Skeletal muscle satellite cell (primary cell): ENCODE measurements around the gene WHRN. TPM values are rescaled to one million over a fixed set of nuclear protein-coding genes. Genes with fewer than 3 reads are reported as not detected.

Source experiments
- H3K27me3 ChIP-seq: 2 replicates; pipeline ENCODE4 v1.7.0; 2013; ENCODE audit warnings: low read length; ENCODE audit not compliant: control insufficient read depth, insufficient read depth
- H3K36me3 ChIP-seq: 2 replicates; pipeline ENCODE4 v1.7.0; 2013; ENCODE audit warnings: mild to moderate bottlenecking, control low read depth, low read length; ENCODE audit not compliant: insufficient read depth
- H3K4me1 ChIP-seq: 2 replicates; pipeline ENCODE4 v1.7.0; 2013; ENCODE audit warnings: low read length; ENCODE audit not compliant: control insufficient read depth, insufficient read depth
- H3K4me2 ChIP-seq: 2 replicates; pipeline ENCODE4 v1.7.0; 2013; ENCODE audit warnings: mild to moderate bottlenecking, low read length
- H3K4me3 ChIP-seq: 2 replicates; pipeline ENCODE4 v1.7.0; 2013; ENCODE audit warnings: low read length
- H3K9ac ChIP-seq: 2 replicates; pipeline ENCODE4 v1.7.0; 2013; ENCODE audit warnings: mild to moderate bottlenecking, low read depth, low read length, moderate library complexity
- H3K9me3 ChIP-seq: replicated peaks from 2 replicates; pipeline ENCODE4 v1.7.0; 2013; ENCODE audit warnings: mild to moderate bottlenecking, control low read depth, low read length
- small RNA-seq: library from RNA; depleted of rRNA; stranded (forward); fragments of <200 nt; gene quantifications from one replicate; pipeline ENCODE3, GENCODE V24; 2012

The WHRN gene

DNA sequence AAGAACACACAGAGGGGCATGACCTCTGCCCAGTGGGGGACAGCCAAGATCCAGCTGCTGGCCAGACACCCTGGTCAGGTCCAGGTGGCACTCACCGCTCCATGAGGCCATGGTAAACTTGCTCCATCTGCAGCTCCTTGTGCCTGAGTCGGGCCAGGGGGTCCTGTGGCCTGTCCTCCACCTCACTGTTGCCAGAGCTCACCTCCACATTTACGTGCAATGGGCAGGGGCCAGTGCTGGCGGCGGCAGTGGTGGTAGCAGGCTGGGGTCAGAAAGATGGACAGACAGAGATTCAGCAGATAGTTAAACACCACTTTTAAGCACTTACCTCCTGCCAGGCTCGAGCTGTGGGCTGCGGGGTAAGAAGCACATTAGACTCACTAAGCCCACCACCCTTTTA, 145.5 kb downstream of the WHRN start:
- no peak overlapping the region for H3K4me3 ChIP-seq
- H3K4me2 ChIP-seq, result no peak overlapping the region
- no peaks in the 10 kb centered on the region for H3K27me3 ChIP-seq
- peaks cover 18% of the 10 kb centered on the region for H3K4me1 ChIP-seq
- H3K9ac ChIP-seq, result no peak overlapping the region
- H3K36me3 ChIP-seq, result peaks cover 58% of the 10 kb centered on the region
- H3K9me3 ChIP-seq, result no peaks in the 10 kb centered on the region

GRCh38 chr9:114357911-114358328, 147.4 kb downstream of the WHRN start:
- Histone ChIP-seq H3K4me2 (no peak overlapping the region), H3K9me3 (no peaks in the 10 kb centered on the region), H3K36me3 (peaks cover 52% of the 10 kb centered on the region), H3K4me3 (no peak overlapping the region), H3K9ac (no peak overlapping the region), H3K4me1 (peaks cover 10% of the 10 kb centered on the region), H3K27me3 (no peaks in the 10 kb centered on the region)

- H3K4me3 ChIP-seq, result no peak overlapping the region
- H3K4me1 ChIP-seq, result peaks cover 9% of the 10 kb centered on the region
- H3K4me2 ChIP-seq, result no peak overlapping the region
- H3K9me3 ChIP-seq, result no peaks in the 10 kb centered on the region
- no peak overlapping the region for H3K9ac ChIP-seq
- H3K36me3 ChIP-seq, result peaks cover 49% of the 10 kb centered on the region
- H3K27me3 ChIP-seq, result no peaks in the 10 kb centered on the region
These were observed 147.9 kb downstream of the WHRN start for GRCh38 chr9:114357360-114357759.

DNA sequence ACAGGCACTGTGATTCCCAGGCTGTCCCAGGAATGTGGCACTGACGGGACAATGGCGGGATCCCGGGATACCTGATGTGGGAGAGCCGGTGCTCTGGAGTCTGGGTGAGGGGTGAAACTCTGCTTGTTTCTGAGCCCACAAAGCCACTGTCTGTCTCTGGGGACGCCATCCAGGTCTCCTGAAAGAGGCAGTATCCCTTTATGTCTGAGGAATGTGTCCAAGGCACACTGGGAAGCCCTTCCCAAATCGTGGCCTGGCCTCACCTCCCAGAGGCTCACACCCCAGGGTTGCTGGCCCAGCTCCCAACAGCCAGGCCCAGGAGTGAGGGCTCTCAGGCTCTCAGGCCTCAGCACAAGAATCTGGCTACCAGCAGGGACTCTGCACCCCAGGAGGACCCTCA, 148.5 kb downstream of the WHRN start:
- Histone ChIP-seq H3K9me3 (no peaks in the 10 kb centered on the region), H3K27me3 (no peaks in the 10 kb centered on the region), H3K4me2 (no peak overlapping the region), H3K9ac (no peak overlapping the region), H3K4me3 (no peak overlapping the region), H3K4me1 (peaks cover 9% of the 10 kb centered on the region), H3K36me3 (peaks cover 45% of the 10 kb centered on the region)

DNA sequence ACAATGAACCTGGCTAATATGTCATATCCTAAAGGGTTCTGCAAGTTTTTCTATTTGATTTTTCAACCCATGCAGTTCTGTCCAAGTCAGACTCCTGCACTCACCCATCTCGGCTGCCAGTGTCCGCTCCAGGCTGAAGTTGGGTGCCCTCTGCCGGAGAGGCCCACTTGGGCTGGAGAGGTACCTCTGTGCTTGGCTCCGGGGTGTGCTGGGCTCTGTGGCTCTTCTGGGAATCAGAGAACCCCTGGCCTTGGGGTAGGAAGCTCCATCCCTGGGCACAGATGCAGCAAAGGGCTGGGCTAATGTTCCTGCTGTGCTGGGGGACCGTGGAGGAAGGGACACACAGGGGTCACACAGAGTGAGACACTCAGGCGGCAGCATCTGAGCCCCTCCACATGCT, 149.5 kb downstream of the WHRN start:
- Histone ChIP-seq H3K36me3 (peaks cover 35% of the 10 kb centered on the region), H3K4me2 (no peak overlapping the region)

More for the DNA sequence above, 149.5 kb downstream of the WHRN start:
- H3K9me3 ChIP-seq, result no peaks in the 10 kb centered on the region
- H3K4me3 ChIP-seq, result no peak overlapping the region
- no peak overlapping the region for H3K9ac ChIP-seq
- peaks cover 9% of the 10 kb centered on the region for H3K4me1 ChIP-seq
- H3K27me3 ChIP-seq, result no peaks in the 10 kb centered on the region

Small RNA genes lying within 50 kb of the gene (small RNA-seq; reads per million reads assigned to genes)
- gene AL138895.2, result not detected
